IgD-negative memory B cell (primary cell): Measurements from ENCODE around the gene CTSZ. TPM values are rescaled to one million over a fixed set of nuclear protein-coding genes. Genes with fewer than 3 reads are reported as not detected.
"Not testable (repeated sequence)": the region's sequence is repeated elsewhere in the genome, so short reads cannot be mapped to it uniquely, and the experiment has no call there.

Experiments used
- H3K27ac Mint-ChIP-seq, 3 donors: one replicate each; pipeline ENCODE4 v1.8.0; 2020 to 2022; ENCODE audit warnings: mild to moderate bottlenecking in 3 of 3, mixed read lengths in 3 of 3, moderate library complexity in 1 of 3
- H3K27me3 Mint-ChIP-seq: one replicate; pipeline ENCODE4 v1.8.0; 2021; ENCODE audit warnings: mixed read lengths
- H3K36me3 Mint-ChIP-seq: one replicate; pipeline ENCODE4 v1.8.0; 2020; ENCODE audit warnings: mild to moderate bottlenecking, mixed read lengths
- H3K4me1 Mint-ChIP-seq, 3 donors: one replicate each; pipeline ENCODE4 v1.8.0; 2020 to 2022; ENCODE audit warnings: mixed read lengths in 3 of 3, mild to moderate bottlenecking in 1 of 3
- H3K4me3 Mint-ChIP-seq, 4 donors: one replicate each; pipeline ENCODE4 v1.8.0; 2020 to 2022; ENCODE audit warnings: mild to moderate bottlenecking in 4 of 4, mixed read lengths in 4 of 4, moderate library complexity in 3 of 4
- H3K9me3 Mint-ChIP-seq, 3 donors: one replicate each; pipeline ENCODE4 v1.8.0; 2020 to 2021; ENCODE audit warnings: mixed read lengths in 3 of 3, mild to moderate bottlenecking in 1 of 3
- polyA plus RNA-seq: library from polyadenylated mRNA; unstranded; fragments of 300-500 nt; fragmentation: Illumina TruSeq; gene quantifications from one replicate; pipeline ENCODE4 v1.2.3, GENCODE V29; 2021

CTSZ gene
- polyA plus RNA-seq, 1 donor from 2014 or later = 34.7 TPM

- H3K27ac Mint-ChIP-seq = no peak overlapping the region
Measured at GRCh38 chr20:58990651-58991445, 16.2 kb downstream of the CTSZ start.

GRCh38 chr20:58989196-58989595 is 17.9 kb downstream of the CTSZ start:
- H3K27me3 Mint-ChIP-seq = no peaks in the 10 kb centered on the region
- H3K4me3 Mint-ChIP-seq = no peak overlapping the region
- H3K4me1 Mint-ChIP-seq = peaks cover 8 to 20% (median 13%) of the 10 kb centered on the region in 3 donors
- no peaks in the 10 kb centered on the region for H3K9me3 Mint-ChIP-seq
- peaks cover 4% of the 10 kb centered on the region for H3K36me3 Mint-ChIP-seq
- peak overlapping the region in 2 of 3 donors; percentile 35 to 53 for H3K27ac Mint-ChIP-seq

More at GRCh38 chr20:58990651-58991445, 16.2 kb downstream of the CTSZ start:
- H3K36me3 Mint-ChIP-seq = peaks cover 4% of the 10 kb centered on the region
- H3K4me1 Mint-ChIP-seq = peaks cover 7 to 21% (median 19%) of the 10 kb centered on the region in 3 donors
- H3K4me3 Mint-ChIP-seq = peak overlapping the region in 1 of 4 donors; percentile 51
- no peaks in the 10 kb centered on the region for H3K27me3 Mint-ChIP-seq
- no peaks in the 10 kb centered on the region for H3K9me3 Mint-ChIP-seq

- H3K36me3 Mint-ChIP-seq = peaks cover 4% of the 10 kb centered on the region
- no peak overlapping the region for H3K4me3 Mint-ChIP-seq
- peak overlapping the region in 2 of 3 donors; percentile 35 to 90 for H3K27ac Mint-ChIP-seq
- no peaks in the 10 kb centered on the region for H3K9me3 Mint-ChIP-seq
- H3K27me3 Mint-ChIP-seq = no peaks in the 10 kb centered on the region
- peaks cover 15 to 23% (median 16%) of the 10 kb centered on the region in 3 donors for H3K4me1 Mint-ChIP-seq
Measured at GRCh38 chr20:58988565-58988882, 18.5 kb downstream of the CTSZ start.

GRCh38 chr20:58987790-58988564 is 19.1 kb downstream of the CTSZ start:
- Mint-ChIP-seq H3K9me3 (no peaks in the 10 kb centered on the region), H3K27ac (peak overlapping the region; percentile 35 to 47 (median 42)), H3K36me3 (peaks cover 4% of the 10 kb centered on the region), H3K27me3 (no peaks in the 10 kb centered on the region), H3K4me3 (no peak overlapping the region), H3K4me1 (peaks cover 15 to 21% (median 18%) of the 10 kb centered on the region in 3 donors)

GRCh38 chr20:58986968-58987517 is 20.0 kb downstream of the CTSZ start:
- Mint-ChIP-seq H3K36me3 (peaks cover 4% of the 10 kb centered on the region), H3K4me3 (peak overlapping the region in 1 of 4 donors; percentile 20), H3K27ac (peak overlapping the region; percentile 23 to 67 (median 47))

GRCh38 chr20:58986286-58986967 is 20.6 kb downstream of the CTSZ start:
- Mint-ChIP-seq H3K4me1 (peaks cover 25 to 30% (median 26%) of the 10 kb centered on the region in 3 donors), H3K36me3 (peaks cover 4% of the 10 kb centered on the region), H3K4me3 (no peak overlapping the region), H3K27ac (peak overlapping the region; percentile 23 to 81 (median 76)), H3K27me3 (no peaks in the 10 kb centered on the region), H3K9me3 (no peaks in the 10 kb centered on the region)

More at GRCh38 chr20:58986968-58987517, 20.0 kb downstream of the CTSZ start:
- Mint-ChIP-seq H3K4me1 (peaks cover 21 to 27% (median 26%) of the 10 kb centered on the region in 3 donors), H3K27me3 (no peaks in the 10 kb centered on the region), H3K9me3 (no peaks in the 10 kb centered on the region)

- H3K36me3 Mint-ChIP-seq = peaks cover 4% of the 10 kb centered on the region
- H3K27me3 Mint-ChIP-seq = no peaks in the 10 kb centered on the region
- H3K9me3 Mint-ChIP-seq = no peaks in the 10 kb centered on the region
- peak overlapping the region in 1 of 3 donors; percentile 51 for H3K27ac Mint-ChIP-seq
- H3K4me3 Mint-ChIP-seq = no peak overlapping the region
- H3K4me1 Mint-ChIP-seq = peaks cover 25 to 30% (median 25%) of the 10 kb centered on the region in 3 donors
Measured at GRCh38 chr20:58985656-58986055, 21.4 kb downstream of the CTSZ start.

GRCh38 chr20:58984691-58985090 is 22.4 kb downstream of the CTSZ start:
- Mint-ChIP-seq H3K27me3 (no peaks in the 10 kb centered on the region), H3K4me3 (peak overlapping the region in 1 of 4 donors; percentile 72), H3K9me3 (no peaks in the 10 kb centered on the region), H3K36me3 (peaks cover 4% of the 10 kb centered on the region), H3K4me1 (peaks cover 25 to 27% (median 25%) of the 10 kb centered on the region in 3 donors), H3K27ac (peak overlapping the region in 2 of 3 donors; percentile 17 to 88)

- Mint-ChIP-seq H3K4me1 (peaks cover 33 to 36% (median 36%) of the 10 kb centered on the region in 3 donors), H3K27ac (peak overlapping the region in 2 of 3 donors; percentile 69 to 85), H3K4me3 (peak overlapping the region in 3 of 4 donors; percentile 84 to 97 (median 97))
- H3K27me3 Mint-ChIP-seq, H3K9me3 Mint-ChIP-seq, H3K36me3 Mint-ChIP-seq: not testable (repeated sequence)
Measured at GRCh38 chr20:58983115-58983468, 24.0 kb downstream of the CTSZ start.

GRCh38 chr20:58982406-58983114 is 24.5 kb downstream of the CTSZ start:
- H3K4me3 Mint-ChIP-seq = peak overlapping the region; percentile 84 to 97 (median 95)
- peak overlapping the region; percentile 69 to 92 (median 85) for H3K27ac Mint-ChIP-seq
- peaks cover 33 to 36% (median 36%) of the 10 kb centered on the region in 3 donors for H3K4me1 Mint-ChIP-seq
- H3K27me3 Mint-ChIP-seq = no peaks in the 10 kb centered on the region
- peaks cover 2% of the 10 kb centered on the region for H3K36me3 Mint-ChIP-seq
- peaks cover 0 to 2% (median 0%) of the 10 kb centered on the region in 3 donors for H3K9me3 Mint-ChIP-seq

- Mint-ChIP-seq H3K4me1 (peaks cover 31 to 36% (median 35%) of the 10 kb centered on the region in 3 donors), H3K9me3 (peaks cover 0 to 2% (median 1%) of the 10 kb centered on the region in 3 donors), H3K4me3 (peak overlapping the region; percentile 84 to 97 (median 95)), H3K27ac (peak overlapping the region; percentile 85 to 95 (median 92)), H3K36me3 (peaks cover 1% of the 10 kb centered on the region), H3K27me3 (no peaks in the 10 kb centered on the region)
Measured at GRCh38 chr20:58981628-58982364, 25.3 kb downstream of the CTSZ start.

- H3K4me1 Mint-ChIP-seq = peaks cover 29 to 34% (median 33%) of the 10 kb centered on the region in 3 donors
- peaks cover 2% of the 10 kb centered on the region for H3K36me3 Mint-ChIP-seq
- H3K4me3 Mint-ChIP-seq = peak within 1 kb of the TSS; percentile 84 to 97 (median 95)
- H3K9me3 Mint-ChIP-seq = peaks cover 2 to 9% (median 5%) of the 10 kb centered on the region in 3 donors
- peak within 1 kb of the TSS; percentile 85 to 95 (median 92) for H3K27ac Mint-ChIP-seq
- H3K27me3 Mint-ChIP-seq = no peaks in the 10 kb centered on the region
Measured at GRCh38 chr20:58980711-58981627, 26.1 kb downstream of the CTSZ start, which contains the start of gene NELFCD. Gene NELFCD, plus strand, starts transcription at chr20:58981256. Its CDS starts 54 bp downstream, at chr20:58981310.
